ENCODE measurements around the gene COQ8B. TPM values are rescaled to one million over a fixed set of nuclear protein-coding genes. Genes with fewer than 3 reads are reported as not detected.

COQ8B gene
- total RNA-seq, 1 experiment from 2014 or later, result 62.9 TPM

DNA sequence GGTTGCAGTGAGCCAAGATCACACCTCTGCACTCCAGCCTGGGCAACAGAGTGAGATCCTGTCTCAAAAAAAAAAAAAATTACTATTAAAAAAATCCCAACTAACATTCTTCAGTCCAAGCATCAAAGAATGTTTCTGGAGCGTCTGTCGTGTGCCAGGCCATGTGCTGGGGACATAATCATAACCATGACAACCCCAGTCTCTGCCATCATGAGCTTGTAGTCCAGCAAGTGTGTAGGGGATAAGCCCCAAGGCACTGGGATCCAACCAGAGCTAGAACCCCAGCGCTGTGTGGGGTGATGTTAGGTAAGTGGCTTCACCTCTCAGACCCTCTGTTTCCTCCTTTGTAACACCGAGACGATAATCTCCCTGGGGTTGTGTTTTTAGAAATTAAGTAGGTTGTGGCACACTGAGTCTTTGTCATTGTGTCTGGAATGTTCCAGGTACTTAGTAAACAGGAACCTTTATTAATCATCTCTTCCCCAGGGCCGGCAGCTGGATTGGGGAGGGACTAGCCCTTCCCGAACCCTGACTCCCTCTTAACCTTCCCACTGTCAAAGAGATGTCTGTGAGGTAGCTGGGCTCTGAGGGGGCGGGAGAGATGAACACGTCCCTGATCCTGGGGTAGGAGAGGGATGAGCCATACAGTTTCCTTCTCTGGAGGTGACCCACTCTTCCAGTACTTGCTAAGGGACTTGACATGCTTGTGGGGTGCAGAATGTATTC is 5.4 kb upstream of the COQ8B start:
- TF ChIP-seq IRF2 (CRISPR knock-in tag; IDR thresholded peaks at IDR 0.05; ENCODE audit: borderline replicate concordance, low read depth) (no peak), TEAD4 (CRISPR knock-in tag; IDR thresholded peaks at IDR 0.05) (no peak), RELA (CRISPR knock-in tag; IDR thresholded peaks at IDR 0.05; ENCODE audit: borderline replicate concordance) (no peak), GTF2I (CRISPR knock-in tag; conservative IDR thresholded peaks at IDR 0.05) (no peak), ESRRA (CRISPR knock-in tag; IDR thresholded peaks at IDR 0.05; ENCODE audit: borderline replicate concordance) (no peak), NR3C1 (CRISPR knock-in tag; conservative IDR thresholded peaks at IDR 0.05; ENCODE audit: low read depth) (no peak), SOX15 (CRISPR knock-in tag; IDR thresholded peaks at IDR 0.05) (no peak), JUN (CRISPR knock-in tag; IDR thresholded peaks at IDR 0.05) (no peak), HMGXB4 (CRISPR knock-in tag; IDR thresholded peaks at IDR 0.05) (no peak), ATF1 (CRISPR knock-in tag; IDR thresholded peaks at IDR 0.05) (no peak), ZNF532 (CRISPR knock-in tag; IDR thresholded peaks at IDR 0.05; ENCODE audit: borderline replicate concordance) (no peak)
- peaks cover 22% of the 10 kb centered on the region for H3K4me1 Mint-ChIP-seq
- H3K27me3 Mint-ChIP-seq (ENCODE audit: low read depth), result no peaks in the 10 kb centered on the region
- peaks cover 32% of the 10 kb centered on the region for H3K36me3 Mint-ChIP-seq
- DNase-seq (ENCODE audit: low spot score) (no peak), ATAC-seq (no peak)
- H3K27ac Mint-ChIP-seq, result no peak overlapping the region
- POLR2A ChIA-PET, result interaction anchor here (0.7 to 1.2 kb wide), 2 partner anchors 56 to 1744 kb away, joined by 3 to 5 read pairs; partner anchors contain the start of gene RAB4B
- CTCF ChIA-PET, result interaction anchor here (0.7 to 2.1 kb wide), 5 partner anchors 20 to 540 kb away, joined by 3 to 9 read pairs (median 3); no protein-coding TSS in a partner anchor
- no peak overlapping the region for H3K4me3 Mint-ChIP-seq
- peaks cover 4% of the 10 kb centered on the region; the same call in 1 of the 2 replicates for H3K9me3 Mint-ChIP-seq

DNA sequence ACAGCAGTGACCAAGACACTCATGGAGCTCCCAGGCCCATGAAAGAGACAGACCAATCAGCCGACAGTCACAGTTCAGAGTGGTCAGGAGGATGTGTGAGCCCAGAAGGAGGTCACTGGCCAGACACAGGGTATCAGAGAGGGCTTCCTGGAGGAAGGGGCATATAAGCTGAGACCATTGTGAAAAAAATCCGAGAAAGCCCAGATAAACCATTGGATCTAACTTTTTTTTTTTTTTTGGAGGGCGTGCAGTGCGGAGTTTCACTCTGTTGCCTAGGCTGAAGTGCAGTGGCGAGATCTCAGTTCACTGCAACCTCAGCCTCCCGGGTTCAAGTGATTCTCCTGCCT is 4.4 kb upstream of the COQ8B start:
- no peak overlapping the region for H3K4me3 Mint-ChIP-seq
- CTCF ChIA-PET, result interaction anchor here (0.7 to 2.1 kb wide), 4 partner anchors 19 to 541 kb away, joined by 3 to 9 read pairs (median 4); no protein-coding TSS in a partner anchor

More for the DNA sequence above, 4.4 kb upstream of the COQ8B start:
- H3K36me3 Mint-ChIP-seq, result peaks cover 26% of the 10 kb centered on the region
- peaks cover 23% of the 10 kb centered on the region for H3K4me1 Mint-ChIP-seq
- POLR2A ChIA-PET, result interaction anchor here (0.5 to 1.2 kb wide), 2 partner anchors 57 to 60 kb away, joined by 5 to 6 read pairs; partner anchors contain the start of gene RAB4B
- TF ChIP-seq, protein P1, sequence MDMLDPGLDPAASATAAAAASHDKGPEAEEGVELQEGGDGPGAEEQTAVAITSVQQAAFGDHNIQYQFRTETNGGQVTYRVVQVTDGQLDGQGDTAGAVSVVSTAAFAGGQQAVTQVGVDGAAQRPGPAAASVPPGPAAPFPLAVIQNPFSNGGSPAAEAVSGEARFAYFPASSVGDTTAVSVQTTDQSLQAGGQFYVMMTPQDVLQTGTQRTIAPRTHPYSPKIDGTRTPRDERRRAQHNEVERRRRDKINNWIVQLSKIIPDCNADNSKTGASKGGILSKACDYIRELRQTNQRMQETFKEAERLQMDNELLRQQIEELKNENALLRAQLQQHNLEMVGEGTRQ (CRISPR knock-in tag; IDR thresholded peaks at IDR 0.05), result no peak
- no peak for TF ChIP-seq E2F5 (CRISPR knock-in tag; IDR thresholded peaks at IDR 0.05)
- TF ChIP-seq, protein P2, sequence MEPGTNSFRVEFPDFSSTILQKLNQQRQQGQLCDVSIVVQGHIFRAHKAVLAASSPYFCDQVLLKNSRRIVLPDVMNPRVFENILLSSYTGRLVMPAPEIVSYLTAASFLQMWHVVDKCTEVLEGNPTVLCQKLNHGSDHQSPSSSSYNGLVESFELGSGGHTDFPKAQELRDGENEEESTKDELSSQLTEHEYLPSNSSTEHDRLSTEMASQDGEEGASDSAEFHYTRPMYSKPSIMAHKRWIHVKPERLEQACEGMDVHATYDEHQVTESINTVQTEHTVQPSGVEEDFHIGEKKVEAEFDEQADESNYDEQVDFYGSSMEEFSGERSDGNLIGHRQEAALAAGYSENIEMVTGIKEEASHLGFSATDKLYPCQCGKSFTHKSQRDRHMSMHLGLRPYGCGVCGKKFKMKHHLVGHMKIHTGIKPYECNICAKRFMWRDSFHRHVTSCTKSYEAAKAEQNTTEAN (CRISPR knock-in tag; IDR thresholded peaks at IDR 0.05), result no peak
- ATAC-seq (no peak), DNase-seq (ENCODE audit: low spot score) (no peak)
- H3K27ac Mint-ChIP-seq, result peak overlapping the region; percentile 50; the same call in 1 of the 2 replicates
- no peaks in the 10 kb centered on the region for H3K27me3 Mint-ChIP-seq (ENCODE audit: low read depth)
- peaks cover 4% of the 10 kb centered on the region; the same call in 1 of the 2 replicates for H3K9me3 Mint-ChIP-seq

All from WTC11 (cell line).